ENCODE data around the gene CNTN1.

Gene CNTN1

GRCh38 chr12:40947797-40948196 is 255.6 kb downstream of the CNTN1 start:
- TF ChIP-seq, protein P1, sequence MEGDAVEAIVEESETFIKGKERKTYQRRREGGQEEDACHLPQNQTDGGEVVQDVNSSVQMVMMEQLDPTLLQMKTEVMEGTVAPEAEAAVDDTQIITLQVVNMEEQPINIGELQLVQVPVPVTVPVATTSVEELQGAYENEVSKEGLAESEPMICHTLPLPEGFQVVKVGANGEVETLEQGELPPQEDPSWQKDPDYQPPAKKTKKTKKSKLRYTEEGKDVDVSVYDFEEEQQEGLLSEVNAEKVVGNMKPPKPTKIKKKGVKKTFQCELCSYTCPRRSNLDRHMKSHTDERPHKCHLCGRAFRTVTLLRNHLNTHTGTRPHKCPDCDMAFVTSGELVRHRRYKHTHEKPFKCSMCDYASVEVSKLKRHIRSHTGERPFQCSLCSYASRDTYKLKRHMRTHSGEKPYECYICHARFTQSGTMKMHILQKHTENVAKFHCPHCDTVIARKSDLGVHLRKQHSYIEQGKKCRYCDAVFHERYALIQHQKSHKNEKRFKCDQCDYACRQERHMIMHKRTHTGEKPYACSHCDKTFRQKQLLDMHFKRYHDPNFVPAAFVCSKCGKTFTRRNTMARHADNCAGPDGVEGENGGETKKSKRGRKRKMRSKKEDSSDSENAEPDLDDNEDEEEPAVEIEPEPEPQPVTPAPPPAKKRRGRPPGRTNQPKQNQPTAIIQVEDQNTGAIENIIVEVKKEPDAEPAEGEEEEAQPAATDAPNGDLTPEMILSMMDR (conservative IDR thresholded peaks at IDR 0.05; ENCODE audit: low read depth, low read length), result no peak
- no peak overlapping the region for H3K4me3 ChIP-seq (ENCODE audit: low read length)
- DNase-seq (ENCODE audit: low read depth), result peak; percentile 54

GRCh38 chr12:40953076-40953475 is 260.8 kb downstream of the CNTN1 start:
- TF ChIP-seq, protein P1 (conservative IDR thresholded peaks at IDR 0.05; ENCODE audit: low read depth, low read length), result no peak
- no peak overlapping the region for H3K4me3 ChIP-seq (ENCODE audit: low read length)
- no peak for DNase-seq (ENCODE audit: low read depth)

GRCh38 chr12:40957417-40957816 is 265.2 kb downstream of the CNTN1 start:
- DNase-seq (ENCODE audit: low read depth), result no peak
- no peak overlapping the region for H3K4me3 ChIP-seq (ENCODE audit: low read length)
- TF ChIP-seq, protein P1 (conservative IDR thresholded peaks at IDR 0.05; ENCODE audit: low read depth, low read length), result no peak

- DNase-seq (ENCODE audit: low read depth), result no peak
- TF ChIP-seq, protein P1 (conservative IDR thresholded peaks at IDR 0.05; ENCODE audit: low read depth, low read length), result no peak
These were observed 266.8 kb downstream of the CNTN1 start for GRCh38 chr12:40959041-40959440.

GRCh38 chr12:40963751-40964150 is 271.5 kb downstream of the CNTN1 start:
- no peak for DNase-seq (ENCODE audit: low read depth)
- TF ChIP-seq, protein P1 (conservative IDR thresholded peaks at IDR 0.05; ENCODE audit: low read depth, low read length), result no peak
- H3K4me3 ChIP-seq (ENCODE audit: low read length), result no peak overlapping the region

More at GRCh38 chr12:40959041-40959440, 266.8 kb downstream of the CNTN1 start:
- no peak overlapping the region for H3K4me3 ChIP-seq (ENCODE audit: low read length)

- no peak for DNase-seq (ENCODE audit: low read depth)
These were observed 277.6 kb downstream of the CNTN1 start for GRCh38 chr12:40969796-40970195.

DNA sequence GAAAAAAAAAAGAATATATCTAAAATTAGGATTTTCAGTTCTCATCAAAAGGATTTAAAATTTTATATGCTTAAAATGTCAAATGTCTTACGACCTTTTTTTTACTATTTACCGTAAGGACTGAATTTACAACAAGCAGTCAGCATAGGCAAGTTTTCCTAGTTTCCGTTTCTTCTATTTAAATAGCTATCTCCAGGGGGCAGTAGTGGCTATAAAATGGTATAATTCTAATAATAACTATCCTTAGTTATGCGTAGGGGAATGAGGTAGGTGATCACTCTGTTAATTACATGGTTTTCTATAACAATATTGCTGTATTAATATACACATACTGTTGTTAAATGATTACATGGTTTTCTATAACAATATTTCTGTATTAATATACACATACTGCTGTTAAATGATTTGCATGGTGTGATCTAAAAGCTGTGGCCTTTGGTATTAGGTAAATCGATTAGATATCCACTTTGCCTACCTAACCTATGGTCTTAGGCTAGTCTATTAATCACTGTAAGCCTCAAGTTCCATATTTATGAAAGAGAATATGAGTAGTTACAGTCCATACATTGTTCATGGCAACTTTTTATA is 278.2 kb downstream of the CNTN1 start:
- DNase-seq (ENCODE audit: low read depth), result no peak
- H3K4me3 ChIP-seq (ENCODE audit: low read length), result no peak overlapping the region
- TF ChIP-seq, protein P1 (conservative IDR thresholded peaks at IDR 0.05; ENCODE audit: low read depth, low read length), result peak; percentile 20

More at GRCh38 chr12:40969796-40970195, 277.6 kb downstream of the CNTN1 start:
- no peak overlapping the region for H3K4me3 ChIP-seq (ENCODE audit: low read length)
- TF ChIP-seq, protein P1 (conservative IDR thresholded peaks at IDR 0.05; ENCODE audit: low read depth, low read length), result no peak

Measured in retinal pigment epithelial cell (primary cell).